Measurements from ENCODE around the gene TSFM. TPM values are rescaled to one million over a fixed set of nuclear protein-coding genes. Genes with fewer than 3 reads are reported as not detected.

The TSFM gene
- total RNA-seq, 1 donor from 2014 or later = 28.4 TPM

DNA sequence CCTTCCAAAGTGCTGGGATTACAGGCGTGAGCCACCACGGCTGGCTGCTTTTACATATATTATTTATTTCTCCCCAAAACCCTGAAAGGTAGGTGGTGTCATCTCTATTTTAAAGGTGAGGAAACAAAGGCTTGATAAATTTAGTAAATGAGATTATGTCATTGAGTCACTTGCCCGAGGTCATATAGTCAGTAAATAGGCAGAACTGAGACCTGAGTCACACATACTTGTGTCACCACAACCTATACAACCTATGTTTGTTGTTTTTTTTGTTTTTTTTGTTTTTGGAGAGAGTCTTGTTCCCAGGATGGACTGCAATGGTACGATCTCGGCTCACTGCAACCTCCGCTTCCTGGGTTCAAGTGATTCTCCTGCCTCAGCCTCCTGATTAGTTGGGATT is 12.8 kb downstream of the TSFM start:
- peaks cover 78% of the 10 kb centered on the region for H3K36me3 Mint-ChIP-seq (ENCODE audit: low read depth)
- no peak for DNase-seq
- H3K27me3 Mint-ChIP-seq = no peaks in the 10 kb centered on the region
- CTCF ChIA-PET = no interaction called here
- POLR2A ChIA-PET = no interaction called here
- TF ChIP-seq, protein P1, sequence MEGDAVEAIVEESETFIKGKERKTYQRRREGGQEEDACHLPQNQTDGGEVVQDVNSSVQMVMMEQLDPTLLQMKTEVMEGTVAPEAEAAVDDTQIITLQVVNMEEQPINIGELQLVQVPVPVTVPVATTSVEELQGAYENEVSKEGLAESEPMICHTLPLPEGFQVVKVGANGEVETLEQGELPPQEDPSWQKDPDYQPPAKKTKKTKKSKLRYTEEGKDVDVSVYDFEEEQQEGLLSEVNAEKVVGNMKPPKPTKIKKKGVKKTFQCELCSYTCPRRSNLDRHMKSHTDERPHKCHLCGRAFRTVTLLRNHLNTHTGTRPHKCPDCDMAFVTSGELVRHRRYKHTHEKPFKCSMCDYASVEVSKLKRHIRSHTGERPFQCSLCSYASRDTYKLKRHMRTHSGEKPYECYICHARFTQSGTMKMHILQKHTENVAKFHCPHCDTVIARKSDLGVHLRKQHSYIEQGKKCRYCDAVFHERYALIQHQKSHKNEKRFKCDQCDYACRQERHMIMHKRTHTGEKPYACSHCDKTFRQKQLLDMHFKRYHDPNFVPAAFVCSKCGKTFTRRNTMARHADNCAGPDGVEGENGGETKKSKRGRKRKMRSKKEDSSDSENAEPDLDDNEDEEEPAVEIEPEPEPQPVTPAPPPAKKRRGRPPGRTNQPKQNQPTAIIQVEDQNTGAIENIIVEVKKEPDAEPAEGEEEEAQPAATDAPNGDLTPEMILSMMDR (IDR thresholded peaks at IDR 0.05) = no peak
- intact Hi-C loops (cut with micrococcal nuclease) = no loop called here
- ATAC-seq (ENCODE audit: low read depth) = no peak
- no peak overlapping the region for H3K27ac Mint-ChIP-seq
- no peaks in the 10 kb centered on the region for H3K9me3 Mint-ChIP-seq
- no peaks in the 10 kb centered on the region for H3K4me1 Mint-ChIP-seq
- H3K4me3 Mint-ChIP-seq = no peak overlapping the region

DNA sequence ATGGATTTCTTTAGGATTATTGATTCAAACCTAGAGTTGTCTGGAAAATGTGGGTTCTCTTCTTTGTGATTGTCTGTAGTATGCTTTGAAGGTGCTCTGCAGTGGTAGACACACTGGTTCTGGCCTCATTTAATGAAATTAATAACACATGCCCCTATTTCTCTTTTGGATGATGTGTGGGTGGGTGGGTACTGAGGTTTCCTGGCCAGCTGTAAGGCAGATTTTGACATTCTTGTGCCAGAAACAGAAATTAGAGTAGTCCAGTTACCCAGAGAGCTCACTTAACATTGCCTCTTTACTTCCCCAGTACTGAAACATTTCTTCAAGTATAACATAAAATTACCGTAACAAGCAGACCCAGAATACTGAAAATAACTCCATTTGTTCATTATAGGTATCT is 14.4 kb downstream of the TSFM start:
- no peak overlapping the region for H3K27ac Mint-ChIP-seq
- intact Hi-C loops (cut with micrococcal nuclease) = no loop called here
- ChIA-PET CTCF (interaction anchor here (1.4 kb wide), 1 partner anchor 40 kb away, joined by 3 read pairs; no protein-coding TSS in a partner anchor), POLR2A (no interaction called here)
- H3K36me3 Mint-ChIP-seq (ENCODE audit: low read depth) = peaks cover 75% of the 10 kb centered on the region
- TF ChIP-seq, protein P1 (IDR thresholded peaks at IDR 0.05) = no peak
- H3K27me3 Mint-ChIP-seq = no peaks in the 10 kb centered on the region
- H3K4me1 Mint-ChIP-seq = no peaks in the 10 kb centered on the region
- ATAC-seq (ENCODE audit: low read depth) = no peak
- no peak overlapping the region for H3K4me3 Mint-ChIP-seq
- no peaks in the 10 kb centered on the region for H3K9me3 Mint-ChIP-seq
- no peak for DNase-seq

DNA sequence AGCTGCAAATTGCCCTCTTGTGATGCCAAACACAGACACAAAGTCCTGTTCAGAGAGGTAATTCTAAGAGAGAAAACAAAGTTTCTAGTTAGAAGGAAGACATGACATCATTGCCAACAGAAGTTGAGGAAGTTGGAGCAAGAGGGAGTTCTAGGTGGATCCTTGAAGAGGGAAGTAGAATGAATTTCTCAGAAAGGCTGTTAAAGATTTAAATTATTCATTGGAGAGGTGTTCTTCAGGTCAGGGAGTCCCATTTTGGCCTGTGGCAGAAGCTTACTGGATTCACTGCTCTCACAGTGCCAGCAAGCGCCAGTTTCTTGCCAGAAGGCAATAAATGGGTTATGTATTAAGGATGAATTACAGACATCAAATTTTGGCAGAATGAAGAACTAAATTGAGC is 15.3 kb downstream of the TSFM start:
- H3K27ac Mint-ChIP-seq = no peak overlapping the region
- CTCF ChIA-PET = no interaction called here
- H3K4me3 Mint-ChIP-seq = no peak overlapping the region
- TF ChIP-seq, protein P1 (IDR thresholded peaks at IDR 0.05) = no peak
- intact Hi-C loops (cut with micrococcal nuclease) = no loop called here
- DNase-seq (no peak), ATAC-seq (ENCODE audit: low read depth) (no peak)
- no peaks in the 10 kb centered on the region for H3K9me3 Mint-ChIP-seq
- POLR2A ChIA-PET = no interaction called here
- no peaks in the 10 kb centered on the region for H3K27me3 Mint-ChIP-seq
- peaks cover 73% of the 10 kb centered on the region for H3K36me3 Mint-ChIP-seq (ENCODE audit: low read depth)
- H3K4me1 Mint-ChIP-seq = no peaks in the 10 kb centered on the region

DNA sequence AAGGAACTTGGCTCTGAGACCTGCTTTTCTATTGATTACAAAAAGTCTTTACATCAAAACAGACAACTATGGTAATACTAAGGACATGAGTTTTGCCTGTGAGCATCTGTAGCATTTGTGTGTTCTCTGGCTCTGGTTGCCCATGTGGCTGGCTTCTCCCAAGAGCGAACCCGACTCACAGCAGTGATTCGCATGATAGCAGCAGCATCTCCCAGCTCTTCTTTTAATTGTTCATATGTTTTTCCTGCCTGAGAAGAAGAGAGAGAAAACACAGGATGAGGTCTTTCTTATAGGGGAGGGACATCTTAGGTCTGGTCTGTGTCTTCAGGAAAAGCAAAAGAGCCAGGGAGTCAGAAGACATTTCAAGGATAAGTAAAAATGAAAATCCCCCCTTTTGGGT is 18.4 kb downstream of the TSFM start:
- Mint-ChIP-seq H3K9me3 (no peaks in the 10 kb centered on the region), H3K4me1 (no peaks in the 10 kb centered on the region), H3K27me3 (no peaks in the 10 kb centered on the region), H3K27ac (no peak overlapping the region), H3K4me3 (no peak overlapping the region), H3K36me3 (ENCODE audit: low read depth) (peaks cover 59% of the 10 kb centered on the region)
- intact Hi-C loops (cut with micrococcal nuclease) = no loop called here
- DNase-seq (no peak), ATAC-seq (ENCODE audit: low read depth) (no peak)
- ChIA-PET POLR2A (no interaction called here), CTCF (interaction anchor here (1.3 kb wide), 1 partner anchor 105 kb away, joined by 3 read pairs; no protein-coding TSS in a partner anchor)
- TF ChIP-seq, protein P1 (IDR thresholded peaks at IDR 0.05) = no peak

DNA sequence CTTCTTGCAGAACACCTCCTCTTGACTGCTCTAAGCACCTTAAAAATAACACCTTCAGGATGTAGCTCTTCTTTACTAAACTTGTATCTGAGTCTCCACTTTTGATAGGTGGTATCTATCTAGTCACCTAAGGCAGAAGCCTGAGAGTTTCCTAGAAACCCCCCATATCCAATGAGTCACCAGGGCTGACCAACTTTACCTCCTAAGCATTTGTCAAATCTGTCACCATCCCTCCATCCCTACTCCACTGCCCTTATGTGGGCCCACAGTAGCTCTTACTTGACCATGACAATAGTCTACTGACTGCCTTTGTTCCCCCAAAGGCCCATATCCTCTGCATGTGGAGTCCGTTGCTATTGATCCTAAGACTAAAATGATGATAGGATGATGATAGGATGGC is 20.0 kb downstream of the TSFM start:
- H3K9me3 Mint-ChIP-seq = no peaks in the 10 kb centered on the region
- H3K27ac Mint-ChIP-seq = no peak overlapping the region
- POLR2A ChIA-PET = interaction anchor here (0.6 kb wide), 1 partner anchor 102 kb away, joined by 7 read pairs; no protein-coding TSS in a partner anchor
- ATAC-seq (ENCODE audit: low read depth) (no peak), DNase-seq (no peak)
- no peaks in the 10 kb centered on the region for H3K27me3 Mint-ChIP-seq
- intact Hi-C loops (cut with micrococcal nuclease) = loop anchor here (1.0 to 2.0 kb wide), 3 partner anchors 29 to 103 kb away; no protein-coding TSS in a partner anchor
- H3K4me3 Mint-ChIP-seq = no peak overlapping the region
- TF ChIP-seq, protein P1 (IDR thresholded peaks at IDR 0.05) = no peak
- CTCF ChIA-PET = interaction anchor here (0.9 to 3.5 kb wide), 11 partner anchors 9 to 108 kb away, joined by 3 to 34 read pairs (median 5); partner anchors contain the start of genes AVIL and TSFM
- no peaks in the 10 kb centered on the region for H3K4me1 Mint-ChIP-seq
- peaks cover 48% of the 10 kb centered on the region for H3K36me3 Mint-ChIP-seq (ENCODE audit: low read depth)

Data from activated B cell treated with CpG ODN at 0.5 μM for 24 hours (primary cell).